Adipocyte (in vitro differentiated cells): ENCODE measurements around the gene ABCG5.

ENCODE experiments used
- DNase-seq: peaks from one replicate; pipeline ENCODE4 v3.0.0-alpha.2; 2015; ENCODE audit warnings: low read depth
- H3K27me3 ChIP-seq: replicated peaks from 2 replicates; pipeline ENCODE4 v1.7.0; 2013; ENCODE audit warnings: mild to moderate bottlenecking, low read length, moderate library complexity; ENCODE audit not compliant: control insufficient read depth, insufficient read depth
- H3K36me3 ChIP-seq: 2 replicates; pipeline ENCODE4 v1.7.0; 2013; ENCODE audit warnings: low read length, mild to moderate bottlenecking, moderate library complexity; ENCODE audit not compliant: control insufficient read depth, insufficient read depth, severe bottlenecking
- H3K4me1 ChIP-seq: 2 replicates; pipeline ENCODE4 v1.7.0; 2013; ENCODE audit warnings: mild to moderate bottlenecking, low read length, moderate library complexity; ENCODE audit not compliant: control insufficient read depth, insufficient read depth
- H3K4me3 ChIP-seq: 2 replicates; pipeline ENCODE4 v1.7.0; 2013; ENCODE audit warnings: mild to moderate bottlenecking, low read length, moderate library complexity
- H3K9ac ChIP-seq: 2 replicates; pipeline ENCODE4 v1.7.0; 2013; ENCODE audit warnings: mild to moderate bottlenecking, low read length, moderate library complexity
- H3K9me3 ChIP-seq: 2 replicates; pipeline ENCODE4 v1.7.0; 2013; ENCODE audit warnings: mild to moderate bottlenecking, low read length, moderate library complexity; ENCODE audit not compliant: control insufficient read depth

ABCG5 gene

DNA sequence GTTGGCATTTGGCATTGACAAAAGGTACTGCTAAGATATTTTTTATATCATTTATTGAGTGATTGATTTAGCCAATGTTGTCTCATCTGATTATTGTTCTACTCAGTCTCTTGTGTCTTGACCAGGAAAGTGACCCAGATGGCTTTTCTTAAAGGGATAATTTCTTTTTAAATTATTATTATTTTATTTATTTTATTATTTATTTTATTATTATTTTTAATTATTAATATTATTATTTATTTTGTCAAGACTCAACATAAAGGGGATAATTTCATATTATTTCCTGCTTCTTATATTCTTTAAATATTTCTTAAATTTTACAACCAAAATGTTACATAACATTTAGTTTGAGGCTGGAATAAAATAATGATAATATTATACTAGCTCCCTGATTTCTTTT lies 37.7 kb downstream of the ABCG5 start:
- Histone ChIP-seq H3K9me3 (no peaks in the 10 kb centered on the region), H3K4me1 (no peaks in the 10 kb centered on the region), H3K36me3 (peaks cover 19% of the 10 kb centered on the region), H3K27me3 (no peaks in the 10 kb centered on the region), H3K4me3 (no peak overlapping the region), H3K9ac (no peak overlapping the region)
- DNase-seq = no peak

DNA sequence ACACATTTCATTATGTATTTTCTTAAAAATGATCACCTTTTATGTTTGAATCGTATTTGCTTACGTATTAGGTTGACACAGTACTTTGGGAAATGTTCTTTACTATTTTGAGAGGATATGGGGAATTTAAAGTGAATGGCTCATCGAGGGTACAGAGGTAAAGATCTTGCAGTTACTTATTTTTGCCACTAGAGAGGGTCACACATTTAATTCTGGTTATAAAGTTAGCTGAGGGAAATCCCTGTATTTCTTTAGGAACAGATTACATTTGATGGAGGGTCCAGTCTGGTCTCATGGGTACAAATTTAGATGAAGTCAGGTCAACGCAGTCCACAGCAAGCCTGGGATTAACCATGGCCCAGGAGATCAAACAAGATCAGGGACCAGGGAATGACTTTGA lies 40.3 kb downstream of the ABCG5 start:
- no peaks in the 10 kb centered on the region for H3K9me3 ChIP-seq
- no peak overlapping the region for H3K4me3 ChIP-seq
- no peaks in the 10 kb centered on the region for H3K27me3 ChIP-seq
- no peaks in the 10 kb centered on the region for H3K4me1 ChIP-seq
- no peak for DNase-seq
- peaks cover 12% of the 10 kb centered on the region for H3K36me3 ChIP-seq
- H3K9ac ChIP-seq = no peak overlapping the region

DNA sequence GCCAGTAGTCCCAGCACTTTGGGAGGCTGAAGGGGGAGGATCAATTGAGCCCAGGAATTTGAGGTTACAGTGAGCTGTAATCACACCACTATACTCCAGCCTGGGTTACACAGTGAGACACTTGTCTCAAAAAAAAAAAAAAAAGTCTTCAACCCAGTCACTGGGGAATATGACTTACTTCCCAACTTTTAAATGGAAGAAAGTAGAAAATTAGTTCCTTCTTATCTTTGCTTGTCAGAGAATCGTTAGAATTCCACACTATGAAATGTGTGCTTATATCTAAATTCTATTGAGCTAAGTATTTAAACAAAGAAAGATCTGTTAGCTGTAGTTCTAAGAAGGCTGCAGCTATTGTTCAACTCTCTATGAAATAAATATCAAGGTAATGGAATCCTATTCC lies 42.4 kb downstream of the ABCG5 start:
- Histone ChIP-seq H3K9me3 (no peaks in the 10 kb centered on the region), H3K9ac (no peak overlapping the region), H3K4me3 (no peak overlapping the region), H3K27me3 (no peaks in the 10 kb centered on the region), H3K4me1 (peaks cover 2% of the 10 kb centered on the region), H3K36me3 (peaks cover 19% of the 10 kb centered on the region)
- no peak for DNase-seq

DNA sequence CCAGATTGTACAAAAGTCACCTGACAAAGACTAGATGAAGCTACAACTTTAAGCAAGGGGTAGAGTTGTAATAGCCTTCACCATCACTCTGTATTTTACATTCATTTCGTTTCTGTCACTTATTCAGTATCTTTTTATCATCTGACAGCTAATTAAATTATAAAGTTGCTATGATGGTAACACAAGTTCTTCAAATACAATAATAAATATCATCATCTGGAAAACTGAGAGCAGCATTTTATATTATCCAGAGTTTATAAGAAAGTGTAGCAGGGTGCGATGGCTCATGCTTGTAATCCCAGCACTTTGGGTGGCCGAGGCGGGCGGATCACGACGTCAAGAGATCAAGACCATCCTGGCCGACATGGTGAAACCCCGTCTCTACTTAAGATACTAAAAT lies 43.7 kb downstream of the ABCG5 start:
- H3K4me1 ChIP-seq = peaks cover 10% of the 10 kb centered on the region
- peaks cover 19% of the 10 kb centered on the region for H3K36me3 ChIP-seq
- no peak for DNase-seq
- no peak overlapping the region for H3K4me3 ChIP-seq
- no peaks in the 10 kb centered on the region for H3K9me3 ChIP-seq
- no peaks in the 10 kb centered on the region for H3K27me3 ChIP-seq
- H3K9ac ChIP-seq = no peak overlapping the region

DNA sequence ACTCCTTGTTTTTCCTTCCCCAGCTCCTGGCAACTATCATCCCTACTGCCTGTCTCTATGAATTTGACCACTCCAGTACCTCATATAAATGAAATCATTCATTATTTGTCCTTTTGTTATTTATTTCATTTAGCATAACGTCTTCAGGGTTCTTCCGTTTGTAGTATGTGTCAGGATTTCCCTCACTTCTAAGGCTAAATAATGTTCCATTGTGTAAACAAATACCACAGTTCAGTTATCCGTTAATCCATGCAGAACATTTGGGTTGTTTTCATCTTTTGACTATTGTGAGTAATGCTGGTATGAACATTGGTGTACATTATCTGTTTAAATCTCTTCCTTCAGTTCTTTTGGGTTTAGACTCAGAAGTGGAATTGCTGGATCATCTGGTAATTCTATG lies 46.0 kb downstream of the ABCG5 start:
- H3K4me3 ChIP-seq = no peak overlapping the region
- H3K9me3 ChIP-seq = no peaks in the 10 kb centered on the region
- H3K36me3 ChIP-seq = peaks cover 30% of the 10 kb centered on the region
- H3K9ac ChIP-seq = no peak overlapping the region
- DNase-seq = no peak
- H3K4me1 ChIP-seq = peaks cover 17% of the 10 kb centered on the region
- no peaks in the 10 kb centered on the region for H3K27me3 ChIP-seq

DNA sequence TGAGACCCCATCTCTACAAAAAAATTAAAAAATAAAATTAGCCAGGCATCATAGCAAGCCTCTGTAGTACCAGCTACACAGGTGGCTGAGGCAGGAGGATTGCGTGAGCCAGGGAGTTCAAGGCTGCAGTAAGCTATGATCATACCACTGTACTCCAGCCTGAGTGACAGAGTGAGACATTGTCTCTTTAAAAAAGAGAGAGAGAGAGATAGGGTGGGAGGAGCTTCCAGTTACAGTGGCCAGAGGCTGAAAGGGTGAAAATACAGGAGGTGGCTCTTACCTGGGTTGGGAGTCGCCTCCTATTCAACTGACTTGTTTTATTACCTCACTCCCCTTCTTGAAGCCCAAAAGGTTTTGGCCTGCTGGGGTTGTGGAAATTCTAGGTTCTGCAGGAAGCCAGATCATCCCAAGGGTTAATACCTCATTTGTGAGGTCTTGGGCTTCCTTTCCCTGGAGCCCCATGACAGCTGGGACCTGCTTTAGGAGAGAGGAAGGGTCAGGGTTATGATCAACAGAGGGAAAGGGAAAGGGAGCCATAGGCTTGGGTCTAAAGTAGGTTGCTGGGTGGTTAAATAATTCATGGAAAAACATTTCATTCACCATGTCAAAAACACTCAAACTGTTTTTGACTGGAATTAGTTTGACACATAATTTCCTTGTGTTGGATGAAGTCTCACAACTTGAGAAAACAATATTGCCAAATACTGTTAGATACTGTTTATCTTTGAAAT lies 47.4 kb downstream of the ABCG5 start:
- no peaks in the 10 kb centered on the region for H3K9me3 ChIP-seq
- no peaks in the 10 kb centered on the region for H3K27me3 ChIP-seq
- H3K4me3 ChIP-seq = no peak overlapping the region
- peaks cover 32% of the 10 kb centered on the region for H3K36me3 ChIP-seq
- no peak overlapping the region for H3K9ac ChIP-seq
- H3K4me1 ChIP-seq = peaks cover 18% of the 10 kb centered on the region
- no peak for DNase-seq

DNA sequence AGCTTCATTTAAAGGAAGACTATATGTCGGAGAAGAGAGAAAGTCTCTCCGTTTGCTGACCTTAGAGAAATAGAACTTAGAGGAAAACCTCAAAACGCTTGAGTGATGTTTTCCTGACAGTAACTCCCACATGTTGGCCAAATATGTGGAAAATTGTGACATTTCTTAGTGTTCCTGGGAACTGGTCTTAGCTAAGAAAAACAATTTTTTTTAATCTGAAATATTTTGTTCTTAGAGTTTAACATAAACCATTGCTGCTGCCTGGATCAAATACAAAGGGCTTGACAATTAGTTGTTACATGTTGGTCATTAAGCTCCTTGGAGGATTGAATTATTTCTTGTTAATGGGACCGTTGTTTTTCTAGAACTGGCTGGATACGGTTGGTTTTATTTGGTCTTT lies 48.5 kb downstream of the ABCG5 start:
- H3K27me3 ChIP-seq = no peaks in the 10 kb centered on the region
- peaks cover 37% of the 10 kb centered on the region for H3K36me3 ChIP-seq

DNA sequence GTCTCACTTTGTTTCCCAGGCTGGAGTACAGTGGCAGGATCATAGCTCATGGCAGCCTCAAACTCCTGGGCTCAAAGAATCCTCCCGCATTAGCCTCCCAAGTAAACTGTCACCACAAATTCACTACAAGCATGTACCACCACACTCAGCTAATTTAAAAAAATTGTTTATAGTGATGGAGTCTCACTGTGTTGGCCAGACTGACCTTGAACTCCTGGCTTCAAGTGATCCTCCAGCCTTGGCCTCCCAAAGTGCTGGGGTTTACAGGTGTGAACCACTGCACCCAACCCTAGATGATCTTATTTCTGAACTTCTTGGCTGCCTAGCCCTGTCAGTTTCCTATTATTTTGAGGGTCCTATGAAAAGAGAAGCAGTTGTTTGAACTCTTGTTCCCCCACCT lies 50.0 kb downstream of the ABCG5 start:
- no peak for DNase-seq

More for the DNA sequence above, 48.5 kb downstream of the ABCG5 start:
- peaks cover 18% of the 10 kb centered on the region for H3K4me1 ChIP-seq
- peak; percentile 41 for DNase-seq
- H3K9me3 ChIP-seq = no peaks in the 10 kb centered on the region
- H3K9ac ChIP-seq = no peak overlapping the region
- H3K4me3 ChIP-seq = peak overlapping the region; percentile 21

DNA sequence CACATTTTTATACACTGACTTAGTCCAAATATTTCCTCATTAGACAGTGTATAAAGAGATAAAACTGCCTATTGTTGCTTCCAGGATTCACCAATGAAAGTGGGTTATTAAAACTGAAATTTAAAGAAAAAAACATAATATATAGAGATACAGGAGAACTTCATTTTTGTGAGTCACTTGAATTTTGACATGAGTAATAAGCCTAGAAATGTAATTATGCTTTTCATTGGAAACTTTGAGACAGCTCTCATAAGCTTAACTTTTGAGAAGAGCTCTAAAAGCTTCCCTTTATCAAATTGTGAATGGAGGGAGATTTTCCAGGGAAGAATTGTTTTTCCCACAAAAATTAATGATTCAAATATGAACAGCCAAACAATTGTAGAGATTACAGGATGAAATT lies 50.7 kb downstream of the ABCG5 start:
- H3K36me3 ChIP-seq = peaks cover 39% of the 10 kb centered on the region
- DNase-seq = no peak
- H3K27me3 ChIP-seq = no peaks in the 10 kb centered on the region
- H3K4me3 ChIP-seq = no peak overlapping the region
- no peaks in the 10 kb centered on the region for H3K9me3 ChIP-seq
- H3K9ac ChIP-seq = no peak overlapping the region
- peaks cover 18% of the 10 kb centered on the region for H3K4me1 ChIP-seq

More for the DNA sequence above, 50.0 kb downstream of the ABCG5 start:
- no peaks in the 10 kb centered on the region for H3K27me3 ChIP-seq
- H3K4me3 ChIP-seq = no peak overlapping the region
- peaks cover 38% of the 10 kb centered on the region for H3K36me3 ChIP-seq
- no peaks in the 10 kb centered on the region for H3K9me3 ChIP-seq
- H3K4me1 ChIP-seq = peaks cover 18% of the 10 kb centered on the region
- H3K9ac ChIP-seq = no peak overlapping the region

DNA sequence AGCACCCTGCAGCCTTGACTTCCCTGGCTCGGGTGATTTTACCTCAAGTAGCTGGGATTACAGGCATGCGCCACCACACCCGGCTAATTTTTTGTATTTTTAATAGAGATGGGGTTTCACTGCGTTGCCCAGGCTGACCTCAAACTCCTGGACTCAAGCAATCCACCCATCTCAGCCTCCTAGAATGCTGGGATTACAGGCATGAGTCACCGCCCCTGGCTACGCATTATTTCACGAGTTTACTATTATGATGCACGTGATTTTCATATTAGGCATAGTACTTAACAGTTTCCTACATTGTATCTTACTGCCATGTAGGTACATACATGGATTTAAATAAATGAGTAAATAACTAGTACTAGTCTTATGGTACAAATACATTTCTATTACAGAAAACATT lies 60.4 kb downstream of the ABCG5 start:
- Histone ChIP-seq H3K4me3 (no peak overlapping the region), H3K36me3 (peaks cover 16% of the 10 kb centered on the region), H3K9ac (no peak overlapping the region), H3K4me1 (peaks cover 4% of the 10 kb centered on the region), H3K9me3 (no peaks in the 10 kb centered on the region), H3K27me3 (no peaks in the 10 kb centered on the region)
- no peak for DNase-seq

DNA sequence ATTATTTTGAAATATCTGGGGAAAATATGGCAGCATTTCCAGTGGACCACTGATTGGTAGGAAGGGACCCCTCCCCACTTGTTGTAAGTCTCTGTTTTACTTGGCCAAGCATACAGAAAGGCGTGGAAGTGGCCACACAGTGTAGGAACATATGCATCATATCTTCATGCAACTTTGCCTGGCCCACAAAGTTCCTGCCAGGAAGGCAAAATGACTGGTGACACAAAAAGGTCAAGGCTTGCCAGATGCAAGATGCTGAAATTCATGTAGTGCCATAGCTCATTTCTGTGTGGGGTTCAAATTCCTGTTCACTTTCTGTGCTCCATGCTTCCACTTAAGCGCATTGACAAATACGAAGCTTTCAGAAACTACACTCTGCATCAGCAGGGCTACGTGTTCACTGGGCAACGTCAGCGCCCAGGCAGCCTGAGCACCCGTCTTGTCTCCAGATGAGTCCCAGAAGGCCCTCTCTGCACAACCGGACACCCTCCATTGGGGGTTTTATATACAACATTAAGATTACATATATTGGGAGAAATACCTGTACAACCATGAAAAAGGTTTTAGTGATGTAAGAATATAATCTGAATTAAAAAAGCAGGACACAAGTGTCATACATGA lies 61.2 kb downstream of the ABCG5 start:
- no peak for DNase-seq
- H3K27me3 ChIP-seq = no peaks in the 10 kb centered on the region
- no peak overlapping the region for H3K4me3 ChIP-seq
- peaks cover 16% of the 10 kb centered on the region for H3K36me3 ChIP-seq
- no peaks in the 10 kb centered on the region for H3K9me3 ChIP-seq
- H3K4me1 ChIP-seq = peaks cover 4% of the 10 kb centered on the region
- H3K9ac ChIP-seq = no peak overlapping the region
